SIG-M5 (cell line): Measurements from ENCODE around the gene SNAI1.

Experiments
- DNase-seq: peaks from one replicate; lab custom pipeline; 2025; lab: John Stamatoyannopoulos, UW

SNAI1 gene

GRCh38 chr20:50037575-50037974 lies 54.8 kb downstream of the SNAI1 start:
- DNase-seq = no peak

- no peak for DNase-seq
Measured at GRCh38 chr20:50038169-50038568, 55.4 kb downstream of the SNAI1 start.
